HepG2 (cell line): ENCODE data around the gene EMC10. TPM values are rescaled to one million over a fixed set of nuclear protein-coding genes. Genes with fewer than 3 reads are reported as not detected.

ENCODE experiments used
- ARID4A ChIP-seq: sonication (generic); formaldehyde crosslinking; IDR thresholded peaks from 2 replicates; pipeline ENCODE4 v1.5.0; 2020; ENCODE audit warnings: mild to moderate bottlenecking, missing genetic modification reagents, borderline replicate concordance
- ATF2 ChIP-seq: sonication (generic); formaldehyde crosslinking; IDR thresholded peaks from 2 replicates; pipeline ENCODE4 v1.4.0; 2020; ENCODE audit warnings: missing genetic modification reagents
- BCL3 ChIP-seq: sonication (generic); formaldehyde crosslinking; IDR thresholded peaks from 2 replicates; pipeline ENCODE4 v1.5.1; 2020; ENCODE audit warnings: mild to moderate bottlenecking, missing genetic modification reagents, moderate library complexity
- HOXA7 ChIP-seq: sonication (generic); formaldehyde crosslinking; IDR thresholded peaks from 2 replicates; pipeline ENCODE4 v1.8.1; 2022; ENCODE audit warnings: mild to moderate bottlenecking, missing genetic modification reagents, moderate library complexity
- KDM1A ChIP-seq: IDR thresholded peaks from 2 replicates; pipeline ENCODE4 v1.6.1; 2016; ENCODE audit warnings: missing compliant biosample characterization
- PRMT3 ChIP-seq: sonication (generic); formaldehyde crosslinking; IDR thresholded peaks from 2 replicates; pipeline ENCODE4 v1.8.1; 2022; ENCODE audit warnings: low read depth, mild to moderate bottlenecking, moderate library complexity, missing genetic modification reagents, borderline replicate concordance
- SMARCC2 ChIP-seq: fragments of 450-650 bp; IDR thresholded peaks from 2 replicates; pipeline ENCODE4 v1.6.1; 2017; ENCODE audit warnings: antibody characterized with exemption, mild to moderate bottlenecking
- TAF15 ChIP-seq: fragments of 200-400 bp; formaldehyde crosslinking; IDR thresholded peaks from one replicate; pipeline ENCODE4 v1.6.1; 2018; ENCODE audit warnings: mild to moderate bottlenecking, low read depth, low read length; ENCODE audit not compliant: poor library complexity, severe bottlenecking
- TSC22D2 ChIP-seq: sonication (generic); formaldehyde crosslinking; IDR thresholded peaks from 2 replicates; pipeline ENCODE4 v1.5.1; 2020; ENCODE audit warnings: missing genetic modification reagents, mild to moderate bottlenecking, borderline replicate concordance
- ZBED4 ChIP-seq: sonication (generic); formaldehyde crosslinking; IDR thresholded peaks from 2 replicates; pipeline ENCODE4 v1.4.0; 2020; ENCODE audit warnings: missing genetic modification reagents, borderline replicate concordance
- ZBTB46 ChIP-seq: sonication (generic); formaldehyde crosslinking; IDR thresholded peaks from 2 replicates; pipeline ENCODE4 v1.4.0; 2020; ENCODE audit warnings: mild to moderate bottlenecking, missing genetic modification reagents, borderline replicate concordance
- ZNF143 ChIP-seq: sonication (generic); formaldehyde crosslinking; IDR thresholded peaks from 2 replicates; pipeline ENCODE4 v1.4.0; 2020; ENCODE audit warnings: missing genetic modification reagents
- ZNF205 ChIP-seq: IDR thresholded peaks from 2 replicates; pipeline ENCODE4 v1.6.1; 2018; ENCODE audit warnings: missing biosample characterization, missing genetic modification reagents
- ZNF33A ChIP-seq: sonication (generic); formaldehyde crosslinking; IDR thresholded peaks from 2 replicates; pipeline ENCODE4 v1.5.1; 2020; ENCODE audit warnings: missing genetic modification reagents, mild to moderate bottlenecking, moderate library complexity, borderline replicate concordance
- ZNF34 ChIP-seq: sonication (generic); formaldehyde crosslinking; IDR thresholded peaks from 2 replicates; pipeline ENCODE4 v1.4.0; 2020; ENCODE audit warnings: mild to moderate bottlenecking, missing genetic modification reagents, borderline replicate concordance
- ZNF816 ChIP-seq: sonication (generic); formaldehyde crosslinking; IDR thresholded peaks from 2 replicates; pipeline ENCODE4 v1.8.0; 2022; ENCODE audit warnings: missing genetic modification reagents, mild to moderate bottlenecking, borderline replicate concordance
- polyA plus RNA-seq, 8 experiments: library from polyadenylated mRNA; depleted of rRNA in 3 of 8; stranded (reverse) in 7 of 8; unstranded in 1 of 8; fragments of >200 nt; fragmentation: Illumina TruSeq in 4 of 8; extraction: Trizol in 4 of 8; gene quantifications; 2 replicates each; pipeline versions ENCODE4 v1.2.1 to v1.2.3, GENCODE V29; 2011 to 2016; ENCODE audit warnings: low read depth in 4 of 8, missing spikeins in 1 of 8, mixed read lengths in 1 of 8; ENCODE audit not compliant: insufficient read depth in 1 of 8
- total RNA-seq, 5 experiments: library from RNA; depleted of rRNA; stranded (reverse); fragments of >200 nt; fragmentation: Illumina TruSeq; extraction: Trizol; gene quantifications; 2 replicates each; pipeline ENCODE4 v1.2.3, GENCODE V29; 2016; ENCODE audit warnings: low read depth in 1 of 5

EMC10 gene
- total and polyA plus RNA-seq, 2 of the 13 experiments (the other 11 are each of a cell fraction or from before 2014, with no cell fraction given) = not detected

- TF ChIP-seq ARID4A (CRISPR knock-in tag) (no peak), ZNF205 (no peak), ZBED4 (CRISPR knock-in tag) (no peak), TAF15 (no peak), TSC22D2 (CRISPR knock-in tag) (no peak), ZBTB46 (CRISPR knock-in tag) (no peak), SMARCC2 (no peak), HOXA7 (CRISPR knock-in tag) (no peak), BCL3 (CRISPR knock-in tag) (no peak), ZNF816 (no peak), KDM1A (CRISPR knock-in tag) (no peak), ZNF33A (CRISPR knock-in tag) (no peak), PRMT3 (CRISPR knock-in tag) (no peak), ZNF143 (no peak), ATF2 (CRISPR knock-in tag) (no peak), ZNF34 (CRISPR knock-in tag) (no peak)
Observed at GRCh38 chr19:50460161-50460765, 16.0 kb upstream of the EMC10 start (continued).
